Glomerular visceral epithelial cell (primary cell): ENCODE measurements around the gene SARS1.
A peak's percentile ranks its signal among the peaks of the same experiment; 100 is the strongest.

Experiments
- DNase-seq: peaks from one replicate; pipeline ENCODE4 v3.0.0-alpha.2; 2016; ENCODE audit errors: extremely low spot score

Gene SARS1

GRCh38 chr1:109249654-109250401, 36.1 kb downstream of the SARS1 start:
- DNase-seq = no peak

- DNase-seq = no peak
Measured at GRCh38 chr1:109250454-109251276, 36.9 kb downstream of the SARS1 start.

- DNase-seq = no peak
Measured at GRCh38 chr1:109251277-109252166, 37.8 kb downstream of the SARS1 start.

- no peak for DNase-seq
Measured at GRCh38 chr1:109252167-109252892, 38.6 kb downstream of the SARS1 start.

- DNase-seq = peak; percentile 91
Measured at GRCh38 chr1:109252893-109253802, 39.4 kb downstream of the SARS1 start.

- DNase-seq = peak; percentile 83
Measured at GRCh38 chr1:109253803-109254620, 40.3 kb downstream of the SARS1 start.

- peak; percentile 71 for DNase-seq
Measured at GRCh38 chr1:109254621-109255096, 40.9 kb downstream of the SARS1 start.

- no peak for DNase-seq
Measured at GRCh38 chr1:109255097-109255651, 41.5 kb downstream of the SARS1 start.

- DNase-seq = no peak
Measured at GRCh38 chr1:109255678-109256077, 42.0 kb downstream of the SARS1 start.

- no peak for DNase-seq
Measured at GRCh38 chr1:109256085-109256484, 42.4 kb downstream of the SARS1 start.

GRCh38 chr1:109256971-109257681, 43.4 kb downstream of the SARS1 start:
- peak; percentile 42 for DNase-seq

- no peak for DNase-seq
Measured at GRCh38 chr1:109257682-109258421, 44.1 kb downstream of the SARS1 start.

GRCh38 chr1:109258481-109259466, 45.1 kb downstream of the SARS1 start:
- no peak for DNase-seq

GRCh38 chr1:109259674-109260557, 46.2 kb downstream of the SARS1 start:
- DNase-seq = no peak

GRCh38 chr1:109261006-109261405, 47.3 kb downstream of the SARS1 start:
- no peak for DNase-seq
